PC-3 (cell line): ENCODE data around the gene AIM2.

Source experiments
- EZH2 ChIP-seq: fragments of 300-600 bp; sonication (generic); IDR thresholded peaks from one replicate; pipeline ENCODE4 v1.6.1; 2017; ENCODE audit warnings: antibody characterized with exemption, mild to moderate bottlenecking, low read length; ENCODE audit not compliant: unreplicated experiment
- TF ChIP-seq, protein P1 (sequence below): fragments of 300-600 bp; sonication (generic); conservative IDR thresholded peaks from 2 replicates; pipeline ENCODE4 v1.5.1; 2017; ENCODE audit warnings: antibody characterized with exemption, low read depth, mild to moderate bottlenecking, low read length

DNA sequence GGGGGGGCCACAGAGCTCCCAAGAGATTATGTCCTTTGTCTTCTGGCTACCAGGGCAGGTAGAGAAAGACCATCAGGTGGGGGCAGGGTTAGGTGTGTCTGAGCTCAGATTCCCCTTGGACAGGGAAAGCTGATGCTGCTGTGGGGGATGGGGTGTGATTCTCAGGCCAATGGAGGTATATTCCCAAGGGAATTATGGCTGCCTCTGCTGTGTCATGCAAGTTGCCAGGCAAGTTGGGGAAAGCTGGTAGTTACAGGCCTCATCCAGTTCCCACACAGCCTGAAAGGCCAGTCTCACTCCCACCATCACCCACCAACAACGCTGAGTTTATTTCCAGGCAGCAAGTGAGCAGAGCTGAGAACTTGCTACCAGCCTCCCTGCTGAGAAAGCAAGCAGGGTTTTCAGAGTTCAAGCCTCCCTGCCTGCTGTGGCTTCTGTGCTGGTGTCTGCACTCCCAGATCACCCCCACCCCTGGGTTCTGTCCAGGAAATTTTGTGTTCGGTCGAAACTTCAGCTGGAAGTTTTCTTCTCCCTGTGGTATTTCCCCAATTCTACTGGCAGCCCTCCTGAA lies 45.6 kb downstream of the AIM2 start:
- TF ChIP-seq, protein P1, sequence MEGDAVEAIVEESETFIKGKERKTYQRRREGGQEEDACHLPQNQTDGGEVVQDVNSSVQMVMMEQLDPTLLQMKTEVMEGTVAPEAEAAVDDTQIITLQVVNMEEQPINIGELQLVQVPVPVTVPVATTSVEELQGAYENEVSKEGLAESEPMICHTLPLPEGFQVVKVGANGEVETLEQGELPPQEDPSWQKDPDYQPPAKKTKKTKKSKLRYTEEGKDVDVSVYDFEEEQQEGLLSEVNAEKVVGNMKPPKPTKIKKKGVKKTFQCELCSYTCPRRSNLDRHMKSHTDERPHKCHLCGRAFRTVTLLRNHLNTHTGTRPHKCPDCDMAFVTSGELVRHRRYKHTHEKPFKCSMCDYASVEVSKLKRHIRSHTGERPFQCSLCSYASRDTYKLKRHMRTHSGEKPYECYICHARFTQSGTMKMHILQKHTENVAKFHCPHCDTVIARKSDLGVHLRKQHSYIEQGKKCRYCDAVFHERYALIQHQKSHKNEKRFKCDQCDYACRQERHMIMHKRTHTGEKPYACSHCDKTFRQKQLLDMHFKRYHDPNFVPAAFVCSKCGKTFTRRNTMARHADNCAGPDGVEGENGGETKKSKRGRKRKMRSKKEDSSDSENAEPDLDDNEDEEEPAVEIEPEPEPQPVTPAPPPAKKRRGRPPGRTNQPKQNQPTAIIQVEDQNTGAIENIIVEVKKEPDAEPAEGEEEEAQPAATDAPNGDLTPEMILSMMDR, result no peak
- no peak for TF ChIP-seq EZH2
